Endothelial cell (in vitro differentiated cells): ENCODE data around the gene VWA3B. TPM values are rescaled to one million over a fixed set of nuclear protein-coding genes. Genes with fewer than 3 reads are reported as not detected.

Experiments used
- DNase-seq: peaks from one replicate; pipeline ENCODE4 v3.0.0; 2021; ENCODE audit warnings: low spot score
- H3K27ac Mint-ChIP-seq: one replicate; pipeline ENCODE4 v1.8.0; 2021; ENCODE audit warnings: mixed read lengths, inconsistent platforms; ENCODE audit not compliant: unreplicated experiment
- H3K27me3 Mint-ChIP-seq: one replicate; pipeline ENCODE4 v1.8.0; 2021; ENCODE audit warnings: mild to moderate bottlenecking, moderate library complexity, mixed read lengths, inconsistent platforms; ENCODE audit not compliant: unreplicated experiment
- H3K36me3 Mint-ChIP-seq: one replicate; pipeline ENCODE4 v1.8.0; 2021; ENCODE audit warnings: mild to moderate bottlenecking, low read depth, mixed read lengths, inconsistent platforms; ENCODE audit not compliant: unreplicated experiment
- H3K4me1 Mint-ChIP-seq: one replicate; pipeline ENCODE4 v1.8.0; 2021; ENCODE audit warnings: mild to moderate bottlenecking, mixed read lengths, inconsistent platforms; ENCODE audit not compliant: unreplicated experiment
- H3K4me3 Mint-ChIP-seq: one replicate; pipeline ENCODE4 v1.8.0; 2021; ENCODE audit warnings: mild to moderate bottlenecking, mixed read lengths, inconsistent platforms; ENCODE audit not compliant: unreplicated experiment
- H3K9me3 Mint-ChIP-seq: one replicate; pipeline ENCODE4 v1.8.0; 2021; ENCODE audit warnings: mixed read lengths, inconsistent platforms; ENCODE audit not compliant: unreplicated experiment
- CTCF ChIP-seq: fragments of 200-600 bp; sonication (generic); IDR thresholded peaks from one replicate; pipeline ENCODE4 v1.5.0; 2021; ENCODE audit warnings: antibody characterized with exemption; ENCODE audit not compliant: unreplicated experiment
- total RNA-seq: library from RNA; stranded (reverse); fragmentation: NEBNext Ultra II Directional; extraction: Animal tissue kit (Norgen Biotek cat#: 25700); gene quantifications from one replicate; pipeline ENCODE4 v1.2.1, GENCODE V29; 2021; ENCODE audit not compliant: unreplicated experiment

The VWA3B gene
- total RNA-seq, 1 donor from 2014 or later: not detected

DNA sequence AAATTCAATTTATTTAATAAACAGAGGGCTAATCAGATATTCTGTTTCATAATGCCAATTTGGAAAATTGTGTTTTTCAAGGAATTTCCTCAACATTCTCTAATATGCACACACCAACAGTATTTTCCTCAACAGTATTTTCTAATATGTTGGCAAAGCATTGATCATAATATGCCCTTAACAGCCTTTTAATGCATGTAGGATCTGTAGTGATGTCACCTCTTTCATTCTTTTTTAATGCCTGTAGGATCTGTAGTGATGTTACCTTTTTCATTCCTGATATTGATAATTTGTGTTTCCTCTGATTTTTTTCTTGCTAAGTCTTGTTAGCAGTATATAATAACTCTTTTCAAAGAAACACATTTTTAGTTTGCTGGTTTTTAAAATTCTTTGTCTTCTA lies 15.9 kb downstream of the VWA3B start:
- Mint-ChIP-seq H3K9me3 (no peaks in the 10 kb centered on the region), H3K4me3 (no peak overlapping the region), H3K27ac (no peak overlapping the region), H3K36me3 (no peaks in the 10 kb centered on the region), H3K27me3 (no peaks in the 10 kb centered on the region), H3K4me1 (no peaks in the 10 kb centered on the region)
- DNase-seq: no peak
- TF ChIP-seq CTCF: no peak

- Mint-ChIP-seq H3K4me3 (no peak overlapping the region), H3K36me3 (no peaks in the 10 kb centered on the region), H3K4me1 (no peaks in the 10 kb centered on the region), H3K9me3 (no peaks in the 10 kb centered on the region), H3K27ac (no peak overlapping the region), H3K27me3 (no peaks in the 10 kb centered on the region)
- no peak for DNase-seq
- TF ChIP-seq CTCF: no peak
Observed at GRCh38 chr2:98108110-98108509, 21.1 kb downstream of the VWA3B start.

DNA sequence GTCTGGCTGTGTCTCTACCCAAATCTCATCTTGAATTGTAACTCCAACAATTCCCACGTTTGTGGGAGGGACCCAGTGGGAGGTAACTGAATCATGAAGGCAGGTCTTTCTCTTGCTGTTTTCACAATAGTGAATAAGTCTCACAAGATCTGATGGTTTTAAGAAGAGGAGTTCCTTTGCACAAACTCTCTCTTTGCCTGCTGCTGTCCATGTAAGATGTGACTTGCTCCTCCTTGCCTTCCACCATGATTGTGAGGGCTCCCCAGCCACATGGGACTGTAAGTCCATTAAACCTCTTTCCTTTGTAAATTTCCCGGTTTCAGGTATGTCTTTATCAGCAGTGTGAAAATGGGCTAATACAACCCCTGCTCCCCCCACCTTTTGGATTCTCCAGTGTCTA lies 23.8 kb downstream of the VWA3B start:
- no peak overlapping the region for H3K27ac Mint-ChIP-seq
- H3K36me3 Mint-ChIP-seq: no peaks in the 10 kb centered on the region
- no peak for DNase-seq
- H3K9me3 Mint-ChIP-seq: no peaks in the 10 kb centered on the region
- peaks cover 4% of the 10 kb centered on the region for H3K4me1 Mint-ChIP-seq
- peaks cover 2% of the 10 kb centered on the region for H3K27me3 Mint-ChIP-seq
- TF ChIP-seq CTCF: no peak
- no peak overlapping the region for H3K4me3 Mint-ChIP-seq

- Mint-ChIP-seq H3K4me1 (peaks cover 4% of the 10 kb centered on the region), H3K4me3 (no peak overlapping the region), H3K9me3 (no peaks in the 10 kb centered on the region), H3K36me3 (no peaks in the 10 kb centered on the region), H3K27ac (no peak overlapping the region), H3K27me3 (peaks cover 2% of the 10 kb centered on the region)
- TF ChIP-seq CTCF: no peak
- DNase-seq: no peak
Observed at GRCh38 chr2:98114643-98115330, 27.8 kb downstream of the VWA3B start.

GRCh38 chr2:98118161-98118560 lies 31.2 kb downstream of the VWA3B start:
- H3K36me3 Mint-ChIP-seq: no peaks in the 10 kb centered on the region

More at GRCh38 chr2:98118161-98118560, 31.2 kb downstream of the VWA3B start:
- no peak for TF ChIP-seq CTCF
- H3K4me3 Mint-ChIP-seq: no peak overlapping the region
- H3K27me3 Mint-ChIP-seq: peaks cover 2% of the 10 kb centered on the region
- no peak for DNase-seq
- no peaks in the 10 kb centered on the region for H3K9me3 Mint-ChIP-seq
- peaks cover 10% of the 10 kb centered on the region for H3K4me1 Mint-ChIP-seq
- H3K27ac Mint-ChIP-seq: no peak overlapping the region
